DOHH2 (cell line): ENCODE measurements around the gene SLC8A1.

ENCODE experiments used
- EZH2phosphoT487 ChIP-seq: fragments of 200-600 bp; sonication (generic); IDR thresholded peaks from 2 replicates; pipeline ENCODE4 v1.6.1; 2017; ENCODE audit warnings: borderline replicate concordance, mild to moderate bottlenecking, antibody characterized with exemption, low read length, moderate library complexity, mixed read lengths
- TF ChIP-seq, protein P1 (sequence below): fragments of 200-600 bp; sonication (generic); IDR thresholded peaks from one replicate; pipeline ENCODE4 v1.5.1; 2014; ENCODE audit warnings: antibody characterized with exemption, mild to moderate bottlenecking, low read depth, low read length; ENCODE audit not compliant: poor library complexity, severe bottlenecking

DNA sequence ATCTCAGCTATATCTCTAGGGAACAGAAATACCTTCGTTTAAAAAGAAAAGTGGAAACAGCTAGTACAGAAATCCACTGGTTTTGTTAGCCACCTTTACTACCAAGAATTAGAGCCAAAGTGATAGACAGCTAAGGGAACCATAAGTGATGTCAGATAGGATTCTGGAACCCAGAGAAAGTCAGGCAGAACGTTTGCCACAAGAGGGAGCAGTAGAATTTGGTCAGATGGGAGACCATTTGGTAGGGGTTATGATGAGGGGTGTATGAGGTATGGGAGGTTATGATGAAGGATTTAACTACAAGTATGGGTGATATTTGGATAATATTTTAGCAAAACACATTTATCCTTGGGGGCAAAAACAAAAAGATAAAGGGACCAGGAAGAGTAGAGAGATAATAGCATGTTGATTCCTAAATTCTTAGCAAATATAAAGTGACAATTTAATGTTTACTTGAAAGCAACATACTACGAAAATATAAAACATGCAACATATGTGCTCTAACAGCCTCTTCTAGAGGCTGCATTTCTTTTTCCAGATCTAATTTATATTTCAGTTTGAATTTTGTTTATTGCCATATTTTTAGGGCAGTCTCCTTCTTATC is 3.3 kb downstream of the SLC8A1 start:
- TF ChIP-seq, protein P1, sequence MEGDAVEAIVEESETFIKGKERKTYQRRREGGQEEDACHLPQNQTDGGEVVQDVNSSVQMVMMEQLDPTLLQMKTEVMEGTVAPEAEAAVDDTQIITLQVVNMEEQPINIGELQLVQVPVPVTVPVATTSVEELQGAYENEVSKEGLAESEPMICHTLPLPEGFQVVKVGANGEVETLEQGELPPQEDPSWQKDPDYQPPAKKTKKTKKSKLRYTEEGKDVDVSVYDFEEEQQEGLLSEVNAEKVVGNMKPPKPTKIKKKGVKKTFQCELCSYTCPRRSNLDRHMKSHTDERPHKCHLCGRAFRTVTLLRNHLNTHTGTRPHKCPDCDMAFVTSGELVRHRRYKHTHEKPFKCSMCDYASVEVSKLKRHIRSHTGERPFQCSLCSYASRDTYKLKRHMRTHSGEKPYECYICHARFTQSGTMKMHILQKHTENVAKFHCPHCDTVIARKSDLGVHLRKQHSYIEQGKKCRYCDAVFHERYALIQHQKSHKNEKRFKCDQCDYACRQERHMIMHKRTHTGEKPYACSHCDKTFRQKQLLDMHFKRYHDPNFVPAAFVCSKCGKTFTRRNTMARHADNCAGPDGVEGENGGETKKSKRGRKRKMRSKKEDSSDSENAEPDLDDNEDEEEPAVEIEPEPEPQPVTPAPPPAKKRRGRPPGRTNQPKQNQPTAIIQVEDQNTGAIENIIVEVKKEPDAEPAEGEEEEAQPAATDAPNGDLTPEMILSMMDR, result peak; percentile 73
- TF ChIP-seq EZH2phosphoT487, result no peak
